NCI-H2107 treated with DMSO at 0.1 percent for 48 hours (cell line): ENCODE measurements around the gene IPO11.
"Not testable (repeated sequence)": the region's sequence is repeated elsewhere in the genome, so short reads cannot be mapped to it uniquely, and the experiment has no call there.

Experiments
- DNase-seq: peaks from one replicate; lab custom pipeline; 2025; ENCODE audit not compliant: unreplicated experiment; lab: John Stamatoyannopoulos, UW

Gene IPO11

DNA sequence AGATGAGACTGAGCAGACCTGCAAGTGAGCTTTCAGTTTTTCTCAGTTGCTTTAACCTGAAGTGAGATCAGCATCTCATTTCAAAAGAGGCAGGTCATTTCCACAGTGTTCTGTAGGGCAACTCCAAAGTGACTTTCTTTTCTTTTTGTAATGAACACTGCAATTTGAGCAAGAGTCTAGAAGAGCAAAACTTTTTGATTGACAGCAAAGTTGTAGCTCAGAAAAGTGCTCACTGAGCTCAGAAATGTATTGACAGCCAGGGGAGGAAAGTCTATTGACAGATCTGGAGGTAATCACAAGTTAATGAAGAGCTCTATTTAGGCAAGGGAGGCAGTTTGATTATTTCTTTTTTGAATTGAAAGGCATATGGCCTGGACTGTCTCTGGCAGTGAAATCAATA is 220.7 kb downstream of the IPO11 start:
- no peak for DNase-seq

DNA sequence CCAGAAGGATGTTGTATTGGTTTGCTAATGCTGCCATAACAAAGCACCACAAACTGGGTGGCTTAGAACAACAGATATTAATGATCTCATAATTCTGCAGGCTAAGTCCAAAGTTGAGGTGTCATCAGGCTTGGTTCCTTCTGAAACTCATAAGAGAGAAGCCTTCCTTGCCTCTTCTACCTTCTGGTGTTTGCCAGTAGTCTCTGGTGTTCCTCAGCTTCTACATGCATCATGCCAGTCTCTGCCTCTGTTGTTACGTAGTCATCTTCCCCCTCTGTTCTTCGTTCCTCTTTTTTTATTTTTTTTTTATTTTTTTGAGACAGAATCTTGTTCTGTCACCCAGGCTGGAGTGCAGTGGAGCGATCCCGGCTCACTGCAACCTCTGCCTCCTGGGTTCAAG is 227.9 kb downstream of the IPO11 start:
- no peak for DNase-seq

DNA sequence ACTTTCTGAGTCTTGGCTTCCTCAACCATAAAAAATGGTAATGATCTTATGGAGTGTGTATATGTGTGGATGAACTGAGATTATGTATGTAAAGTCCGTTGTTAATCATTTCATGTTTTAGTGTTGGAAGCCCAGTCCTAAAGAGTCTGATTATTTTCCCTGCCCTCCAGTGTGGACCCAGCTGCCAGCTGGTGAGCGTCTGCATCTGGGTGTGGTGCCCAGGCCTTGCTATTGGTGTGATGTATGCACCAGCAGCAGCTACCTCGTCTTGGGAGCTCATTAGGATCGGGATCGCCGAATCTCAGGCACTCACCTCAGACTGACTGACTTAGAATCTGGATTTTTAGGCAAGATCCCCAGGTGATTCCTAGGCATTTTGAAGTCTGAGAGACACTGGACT is 229.9 kb downstream of the IPO11 start:
- DNase-seq = no peak

- DNase-seq = no peak
Observed at GRCh38 chr5:62643556-62644451, 231.2 kb downstream of the IPO11 start.

DNA sequence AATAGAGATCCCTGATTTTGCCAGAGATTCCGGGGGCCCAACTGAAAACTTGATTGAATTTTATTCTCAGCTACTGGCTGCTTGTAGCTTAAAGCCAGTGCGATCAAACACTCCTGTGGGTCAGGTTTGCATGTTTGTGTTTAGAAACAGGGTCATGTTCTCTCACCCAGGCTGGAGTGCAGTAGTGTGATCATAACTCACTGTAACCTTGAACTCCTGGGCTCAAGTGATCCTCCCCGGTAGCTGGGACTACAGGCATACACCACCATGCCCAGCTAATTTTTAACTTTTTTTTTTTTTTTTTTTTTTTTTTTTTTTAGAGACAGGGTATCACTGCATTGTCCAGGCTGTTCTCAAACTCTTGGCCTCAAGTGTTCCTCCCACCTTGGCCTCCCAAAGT is 232.7 kb downstream of the IPO11 start:
- no peak for DNase-seq

- no peak for DNase-seq
Observed at GRCh38 chr5:62647241-62647640, 234.7 kb downstream of the IPO11 start.

DNA sequence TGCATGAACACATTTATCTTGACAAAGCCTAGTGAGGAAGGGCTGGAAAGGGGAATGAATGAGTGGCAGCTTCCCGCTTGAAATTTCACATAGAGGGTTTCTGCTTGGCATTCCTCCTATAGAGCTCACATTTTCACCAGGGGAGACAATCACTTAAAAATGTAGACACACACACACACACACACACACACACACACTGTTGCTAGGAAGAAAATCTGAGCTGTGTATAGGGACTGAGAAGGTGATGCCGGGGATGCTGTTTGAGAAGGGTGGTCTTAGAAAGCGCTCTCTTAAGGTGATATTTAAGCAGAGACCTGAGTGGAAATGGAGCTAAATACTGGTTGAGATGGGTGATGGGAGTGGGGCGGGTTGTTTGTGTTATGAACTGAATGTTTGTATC is 236.5 kb downstream of the IPO11 start:
- DNase-seq = no peak

DNA sequence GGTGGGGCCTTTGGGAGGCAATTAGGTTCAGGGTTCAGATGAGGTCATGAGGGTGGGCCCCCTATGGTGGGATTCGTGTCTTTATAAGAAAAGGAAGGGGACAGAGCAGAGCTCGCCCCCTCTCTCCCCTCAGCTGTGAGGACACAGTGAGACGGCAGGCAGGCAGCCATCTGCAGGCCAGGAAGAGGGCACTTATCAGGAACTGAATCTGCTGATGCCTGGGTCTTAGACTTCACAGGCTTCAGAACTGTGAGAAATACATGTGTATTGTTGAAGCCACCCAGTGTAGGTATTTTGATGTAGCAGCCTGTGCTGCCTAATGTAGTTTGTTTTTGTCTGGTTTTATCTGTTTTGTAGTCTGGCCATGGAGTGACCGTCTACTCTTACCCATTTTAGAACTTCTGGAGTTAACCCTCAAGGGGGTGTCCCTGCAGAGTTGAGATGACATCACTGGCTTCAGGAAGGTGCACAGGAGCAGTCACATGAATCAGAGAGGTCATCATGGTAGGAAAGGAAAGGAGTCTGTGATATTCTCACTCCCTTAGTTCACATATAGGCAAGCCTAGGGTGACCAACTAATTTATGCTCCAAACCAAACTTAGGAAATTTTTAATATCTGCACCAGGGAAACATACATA is 237.0 kb downstream of the IPO11 start:
- no peak for DNase-seq

DNA sequence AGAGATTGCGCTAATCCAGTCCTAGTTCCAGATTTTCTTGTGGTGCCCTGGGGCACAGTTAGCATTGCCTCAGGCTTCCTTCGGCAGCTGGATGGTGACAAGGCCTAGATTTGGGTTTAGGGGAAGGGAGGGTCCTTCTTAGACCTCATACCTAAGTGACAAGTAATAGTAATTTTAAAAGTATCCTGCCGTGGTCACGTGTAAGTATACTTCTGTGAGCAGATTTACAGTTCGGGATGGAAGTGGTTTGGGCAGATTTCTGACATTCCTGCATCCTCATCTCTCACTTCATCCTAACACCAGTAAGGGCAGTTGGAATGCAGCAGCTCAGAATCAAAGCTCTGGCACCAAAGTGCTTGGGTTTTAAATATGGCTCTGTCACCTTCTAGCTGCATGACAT is 237.6 kb downstream of the IPO11 start:
- no peak for DNase-seq

- DNase-seq = no peak
Observed at GRCh38 chr5:62652225-62652624, 239.7 kb downstream of the IPO11 start.

GRCh38 chr5:62653001-62653863 is 240.7 kb downstream of the IPO11 start:
- no peak for DNase-seq

DNA sequence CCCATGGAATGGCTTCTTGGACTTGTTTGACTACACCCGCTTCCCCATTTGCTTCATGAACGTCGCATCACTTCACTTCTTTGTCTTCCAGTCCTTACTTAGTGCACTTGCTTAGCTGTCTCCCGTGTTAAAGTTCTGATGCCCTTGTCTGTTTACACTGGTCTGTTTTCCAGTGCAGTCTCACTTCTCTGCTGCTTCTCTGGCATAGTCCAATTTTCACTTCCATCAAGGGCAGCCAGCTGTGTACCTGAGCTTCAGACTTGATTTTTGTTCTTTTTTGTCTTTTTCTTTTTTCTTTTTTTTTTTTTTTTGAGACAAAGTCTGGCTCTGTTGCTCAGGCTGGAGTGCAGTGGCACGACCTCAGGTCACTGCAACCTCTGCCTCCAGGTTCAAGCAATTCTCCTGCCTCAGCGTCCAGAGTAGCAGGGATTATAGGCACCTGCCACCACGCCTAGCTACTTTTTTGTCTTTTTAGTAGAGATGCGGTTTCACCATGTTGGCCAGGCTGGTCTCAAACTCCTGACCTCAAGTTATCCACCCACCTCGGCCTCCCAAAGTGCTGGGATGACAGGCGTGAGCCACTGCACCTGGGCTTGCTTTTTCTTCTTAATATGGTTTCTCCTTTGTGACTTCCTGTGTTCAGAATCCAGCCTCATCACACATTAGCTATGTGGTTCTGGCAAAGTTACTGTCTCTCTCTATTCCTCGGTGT is 241.5 kb downstream of the IPO11 start:
- no peak for DNase-seq

- not testable (repeated sequence) for DNase-seq
Observed at GRCh38 chr5:62657772-62658171, 245.2 kb downstream of the IPO11 start.

GRCh38 chr5:62661126-62661525 is 248.6 kb downstream of the IPO11 start:
- DNase-seq = no peak

DNA sequence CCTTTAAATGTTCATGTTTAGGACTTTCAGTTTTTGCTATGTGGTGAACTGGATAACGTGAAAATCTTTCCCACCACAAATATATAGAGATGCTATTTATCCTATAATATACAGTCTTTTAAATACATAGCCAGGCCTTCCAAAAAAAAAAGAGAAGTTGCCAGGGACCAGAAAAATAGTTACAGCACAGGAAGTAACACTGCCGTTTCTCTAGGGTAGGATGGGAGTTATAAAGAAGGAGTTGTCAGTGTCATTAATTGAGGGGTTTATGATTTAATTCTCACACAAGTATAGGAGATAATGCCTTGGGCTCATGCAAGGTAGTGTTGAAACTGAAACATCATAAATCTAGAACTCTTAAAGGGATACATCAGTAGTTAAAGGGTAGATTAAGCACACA is 250.0 kb downstream of the IPO11 start:
- DNase-seq = no peak

- no peak for DNase-seq
Observed at GRCh38 chr5:62671479-62671878, 258.9 kb downstream of the IPO11 start.

GRCh38 chr5:62676596-62676995 is 264.0 kb downstream of the IPO11 start:
- not testable (repeated sequence) for DNase-seq
